Measurements from ENCODE around the gene PROKR2.

Gene PROKR2

DNA sequence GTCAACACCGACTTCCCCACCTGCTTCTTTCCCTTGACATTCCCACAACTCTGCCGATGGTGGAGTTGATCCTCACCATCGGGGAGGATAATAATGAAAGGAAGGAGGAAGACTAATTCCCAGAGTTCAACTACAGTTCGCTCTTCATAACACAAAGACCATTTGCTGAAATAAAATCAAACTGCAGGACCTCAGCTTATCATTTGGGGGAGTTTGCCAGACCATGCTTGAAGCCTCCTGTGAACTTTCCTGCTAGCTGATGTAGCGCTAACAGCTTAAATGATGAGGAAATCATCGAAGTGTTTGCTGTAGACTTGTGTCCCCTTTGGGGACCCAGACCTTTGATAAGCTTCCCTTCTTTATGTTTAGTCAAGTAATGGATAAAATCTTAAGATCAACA lies 26.2 kb downstream of the PROKR2 start:
- TF ChIP-seq, protein P1, sequence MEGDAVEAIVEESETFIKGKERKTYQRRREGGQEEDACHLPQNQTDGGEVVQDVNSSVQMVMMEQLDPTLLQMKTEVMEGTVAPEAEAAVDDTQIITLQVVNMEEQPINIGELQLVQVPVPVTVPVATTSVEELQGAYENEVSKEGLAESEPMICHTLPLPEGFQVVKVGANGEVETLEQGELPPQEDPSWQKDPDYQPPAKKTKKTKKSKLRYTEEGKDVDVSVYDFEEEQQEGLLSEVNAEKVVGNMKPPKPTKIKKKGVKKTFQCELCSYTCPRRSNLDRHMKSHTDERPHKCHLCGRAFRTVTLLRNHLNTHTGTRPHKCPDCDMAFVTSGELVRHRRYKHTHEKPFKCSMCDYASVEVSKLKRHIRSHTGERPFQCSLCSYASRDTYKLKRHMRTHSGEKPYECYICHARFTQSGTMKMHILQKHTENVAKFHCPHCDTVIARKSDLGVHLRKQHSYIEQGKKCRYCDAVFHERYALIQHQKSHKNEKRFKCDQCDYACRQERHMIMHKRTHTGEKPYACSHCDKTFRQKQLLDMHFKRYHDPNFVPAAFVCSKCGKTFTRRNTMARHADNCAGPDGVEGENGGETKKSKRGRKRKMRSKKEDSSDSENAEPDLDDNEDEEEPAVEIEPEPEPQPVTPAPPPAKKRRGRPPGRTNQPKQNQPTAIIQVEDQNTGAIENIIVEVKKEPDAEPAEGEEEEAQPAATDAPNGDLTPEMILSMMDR (IDR thresholded peaks at IDR 0.05) = no peak
- intact Hi-C loops (cut with DNase I; ENCODE audit: low total_unique reads) = no loop called here
- H3K9me3 ChIP-seq = peaks cover 0 to 4% (median 0%) of the 10 kb centered on the region in 3 donors
- no peaks in the 10 kb centered on the region for H3K27me3 ChIP-seq
- DNase-seq = no peak
- no peaks in the 10 kb centered on the region for H3K4me1 ChIP-seq
- no peak overlapping the region for H3K27ac ChIP-seq
- no peaks in the 10 kb centered on the region for H3K36me3 ChIP-seq
- H3K4me3 ChIP-seq = no peak overlapping the region

DNA sequence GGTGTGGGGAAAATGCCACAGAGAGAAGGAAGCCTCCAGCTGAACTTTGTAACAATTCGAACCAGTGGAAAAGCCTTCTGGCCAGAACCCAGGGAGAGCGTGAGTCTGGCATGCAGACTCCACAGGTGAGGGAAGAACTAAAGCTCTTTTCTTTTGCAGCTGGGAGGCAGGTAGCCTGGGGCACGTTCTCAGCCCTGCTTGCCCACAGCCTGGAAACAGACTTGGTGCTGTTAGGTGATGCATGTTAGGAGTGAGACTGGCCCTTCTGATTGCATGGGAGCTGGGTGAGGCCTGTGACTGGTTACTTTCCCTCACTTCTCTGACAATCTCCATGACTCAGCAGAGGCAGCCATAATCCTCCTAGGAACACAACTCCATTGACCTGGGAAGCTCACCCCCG lies 34.2 kb downstream of the PROKR2 start:
- DNase-seq = no peak
- intact Hi-C loops (cut with DNase I; ENCODE audit: low total_unique reads) = no loop called here
- Histone ChIP-seq H3K36me3 (no peaks in the 10 kb centered on the region), H3K4me1 (no peaks in the 10 kb centered on the region), H3K27me3 (no peaks in the 10 kb centered on the region), H3K9me3 (peaks cover 0 to 4% (median 0%) of the 10 kb centered on the region in 3 donors), H3K4me3 (no peak overlapping the region), H3K27ac (no peak overlapping the region)
- TF ChIP-seq, protein P1 (IDR thresholded peaks at IDR 0.05) = no peak

DNA sequence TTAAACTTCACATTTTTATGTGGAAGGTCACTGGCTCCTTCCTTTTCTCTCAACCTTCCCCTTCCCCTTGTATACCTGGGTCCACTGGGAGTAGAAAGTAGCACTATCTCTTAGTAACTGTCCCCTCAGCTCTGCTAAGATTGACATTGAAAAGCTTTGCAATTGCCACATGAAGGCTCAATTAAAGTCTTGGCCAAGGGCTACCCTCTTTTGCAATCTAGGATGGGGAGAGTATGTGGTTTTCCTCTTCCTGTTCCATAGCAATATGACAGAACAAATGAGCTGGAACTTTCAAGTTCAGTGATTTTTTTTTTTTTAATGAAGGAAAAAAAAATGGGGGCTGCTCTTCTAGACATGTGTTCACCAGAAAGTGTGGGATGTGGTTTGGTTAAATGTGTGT lies 37.1 kb downstream of the PROKR2 start:
- no peak overlapping the region for H3K27ac ChIP-seq
- H3K4me3 ChIP-seq = no peak overlapping the region
- H3K9me3 ChIP-seq = no peaks in the 10 kb centered on the region
- H3K36me3 ChIP-seq = no peaks in the 10 kb centered on the region
- H3K27me3 ChIP-seq = no peaks in the 10 kb centered on the region
- H3K4me1 ChIP-seq = no peaks in the 10 kb centered on the region
- TF ChIP-seq, protein P1 (IDR thresholded peaks at IDR 0.05) = no peak
- intact Hi-C loops (cut with DNase I; ENCODE audit: low total_unique reads) = no loop called here
- DNase-seq = no peak

DNA sequence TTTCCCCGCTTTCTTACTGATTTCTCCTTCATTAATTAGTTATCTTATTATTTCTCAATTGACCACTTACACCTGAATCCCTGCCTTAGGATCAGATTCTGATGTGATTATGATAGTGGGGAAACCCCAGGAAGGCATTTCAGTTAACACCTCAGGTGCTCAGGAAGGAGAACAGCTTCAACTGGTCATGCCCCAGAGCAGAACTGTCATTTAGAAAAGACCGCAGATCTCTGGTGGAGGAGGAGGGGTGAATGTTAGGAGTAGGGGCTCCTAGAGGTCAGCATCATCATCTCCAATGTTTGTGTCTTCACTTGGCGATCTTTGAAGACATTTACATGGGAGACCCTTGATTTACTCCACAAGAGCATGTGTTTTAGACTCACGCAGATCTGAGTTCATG lies 44.5 kb downstream of the PROKR2 start:
- H3K4me3 ChIP-seq = no peak overlapping the region
- TF ChIP-seq, protein P1 (IDR thresholded peaks at IDR 0.05) = no peak
- H3K9me3 ChIP-seq = no peaks in the 10 kb centered on the region
- H3K36me3 ChIP-seq = no peaks in the 10 kb centered on the region
- H3K4me1 ChIP-seq = no peaks in the 10 kb centered on the region
- intact Hi-C loops (cut with DNase I; ENCODE audit: low total_unique reads) = no loop called here
- H3K27ac ChIP-seq = no peak overlapping the region
- H3K27me3 ChIP-seq = no peaks in the 10 kb centered on the region
- no peak for DNase-seq

DNA sequence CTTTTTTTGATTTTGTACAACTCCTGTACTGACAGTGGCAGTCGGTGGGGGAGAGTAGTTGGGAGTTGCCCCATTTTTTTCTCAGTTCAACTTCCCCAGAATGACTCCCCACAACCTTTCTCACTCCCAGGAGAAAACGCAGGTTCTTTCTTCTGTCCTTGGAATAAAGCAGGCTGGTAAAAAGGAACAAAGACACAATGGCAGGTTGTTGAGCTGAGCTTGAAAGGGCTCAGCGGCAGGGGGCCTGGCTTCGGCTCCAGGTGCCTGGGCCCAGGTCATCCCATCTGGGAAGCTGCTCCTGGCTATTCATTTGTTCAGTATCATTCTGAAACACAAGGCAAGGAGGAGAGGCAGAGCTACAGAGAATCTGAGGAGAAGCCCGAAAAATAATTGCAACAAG lies 46.2 kb downstream of the PROKR2 start:
- DNase-seq = no peak
- H3K4me1 ChIP-seq = no peaks in the 10 kb centered on the region
- H3K27me3 ChIP-seq = no peaks in the 10 kb centered on the region
- H3K4me3 ChIP-seq = no peak overlapping the region
- intact Hi-C loops (cut with DNase I; ENCODE audit: low total_unique reads) = no loop called here
- no peak overlapping the region for H3K27ac ChIP-seq
- TF ChIP-seq, protein P1 (IDR thresholded peaks at IDR 0.05) = no peak
- H3K9me3 ChIP-seq = no peaks in the 10 kb centered on the region
- H3K36me3 ChIP-seq = no peaks in the 10 kb centered on the region

DNA sequence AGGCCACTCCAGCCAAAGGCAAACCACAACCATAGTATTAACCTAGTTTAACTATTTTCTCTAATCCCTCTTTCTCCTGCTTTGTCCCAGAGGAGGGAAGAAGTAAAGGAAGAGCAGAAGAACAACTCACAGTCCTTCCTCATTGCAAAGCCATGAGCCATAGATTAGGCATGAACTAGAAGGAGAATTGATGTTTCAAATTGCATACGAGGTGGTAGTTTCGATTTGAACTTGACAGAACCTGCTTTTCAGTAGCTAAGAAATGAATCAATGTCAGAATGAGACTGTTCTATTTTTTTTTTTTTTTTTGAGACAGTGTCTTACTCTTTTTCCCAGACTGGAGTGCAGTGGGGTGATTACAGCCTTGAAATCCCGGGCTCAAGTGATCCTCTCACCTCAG lies 48.3 kb downstream of the PROKR2 start:
- TF ChIP-seq, protein P1 (IDR thresholded peaks at IDR 0.05) = no peak
- Histone ChIP-seq H3K4me1 (no peaks in the 10 kb centered on the region), H3K27me3 (no peaks in the 10 kb centered on the region), H3K27ac (no peak overlapping the region), H3K36me3 (no peaks in the 10 kb centered on the region), H3K4me3 (no peak overlapping the region), H3K9me3 (no peaks in the 10 kb centered on the region)
- DNase-seq = no peak
- intact Hi-C loops (cut with DNase I; ENCODE audit: low total_unique reads) = no loop called here
